Measurements from ENCODE around the gene CAPN2.

CAPN2 gene

DNA sequence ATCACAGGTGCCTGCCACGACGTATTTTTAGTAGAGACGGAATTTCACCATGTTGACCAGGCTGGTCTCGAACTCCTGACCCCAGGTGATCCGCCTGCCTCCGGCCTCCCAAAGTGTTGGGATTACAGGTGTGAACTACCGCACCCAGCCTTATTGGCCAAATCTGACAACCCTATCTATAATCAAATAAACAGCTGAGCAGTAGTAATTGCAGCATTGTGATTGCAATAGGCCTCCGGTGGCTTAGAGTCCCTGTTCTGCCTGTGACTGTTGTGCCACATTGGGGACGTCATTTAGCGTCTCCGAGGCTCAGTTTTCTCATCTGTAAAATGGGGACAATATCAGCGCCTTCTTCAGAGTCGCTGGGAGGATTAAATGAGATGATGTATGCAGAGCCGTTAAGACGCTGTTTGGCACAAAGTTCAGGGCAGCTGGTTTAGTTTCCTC, 569 bp upstream of the CAPN2 start:
- Histone ChIP-seq H3K27ac (ENCODE audit: low read depth, low read length, severe bottlenecking) (no peak overlapping the region), H3K4me3 (ENCODE audit: extremely low read depth, insufficient read depth, low read length, poor library complexity, severe bottlenecking) (peak overlapping the region; percentile 79), H3K4me1 (ENCODE audit: control insufficient read depth, insufficient read depth, low read length, poor library complexity, severe bottlenecking) (peaks cover 47% of the 10 kb centered on the region), H3K9me3 (ENCODE audit: control insufficient read depth, low read length) (no peaks in the 10 kb centered on the region), H3K36me3 (ENCODE audit: control insufficient read depth, insufficient read depth, low read length) (peaks cover 25% of the 10 kb centered on the region)
- WGBS, 2 experiments (ENCODE audit: insufficient coverage in 2 of 2) = 76 to 79% methylated on average over 9 to 12 of the region's 15 CpGs

DNA sequence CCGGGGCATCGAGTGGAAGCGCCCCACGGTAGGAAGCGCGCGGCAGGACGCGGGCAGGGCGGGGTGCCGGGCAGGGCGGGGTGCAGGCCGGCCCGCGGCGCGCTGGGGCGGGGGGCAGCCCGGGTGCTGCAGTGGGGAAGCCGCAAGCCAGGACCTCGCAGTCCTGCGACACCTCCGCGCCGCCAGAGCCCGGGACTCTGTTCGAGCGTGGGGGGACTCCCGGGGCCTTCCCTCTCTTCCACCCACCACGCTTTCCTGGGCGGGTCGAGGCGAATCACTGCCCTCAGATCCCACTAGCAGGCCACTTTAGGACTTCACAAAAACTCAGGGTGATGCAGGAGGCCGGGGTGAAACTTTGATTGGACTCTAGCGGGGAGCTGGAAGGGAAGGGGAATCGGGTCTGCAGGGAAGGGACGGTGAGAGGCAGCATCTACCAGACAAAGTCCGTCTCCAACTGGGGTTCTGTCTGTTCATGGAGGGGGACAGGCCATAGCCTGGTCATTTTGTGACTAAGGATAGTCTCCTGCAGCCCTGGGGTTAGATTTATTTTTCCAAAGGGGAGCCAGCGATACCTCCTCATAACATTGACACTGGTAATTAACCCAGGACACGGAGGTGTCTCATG, 623 bp downstream of the CAPN2 start:
- 4 to 5% methylated on average over 19 to 23 of the region's 40 CpGs for WGBS, 2 experiments (ENCODE audit: insufficient coverage in 2 of 2)
- Histone ChIP-seq H3K4me3 (ENCODE audit: extremely low read depth, insufficient read depth, low read length, poor library complexity, severe bottlenecking) (peak overlapping the region; percentile 79), H3K36me3 (ENCODE audit: control insufficient read depth, insufficient read depth, low read length) (peaks cover 37% of the 10 kb centered on the region), H3K27ac (ENCODE audit: low read depth, low read length, severe bottlenecking) (peak overlapping the region; percentile 79), H3K9me3 (ENCODE audit: control insufficient read depth, low read length) (no peaks in the 10 kb centered on the region), H3K4me1 (ENCODE audit: control insufficient read depth, insufficient read depth, low read length, poor library complexity, severe bottlenecking) (peaks cover 50% of the 10 kb centered on the region)

DNA sequence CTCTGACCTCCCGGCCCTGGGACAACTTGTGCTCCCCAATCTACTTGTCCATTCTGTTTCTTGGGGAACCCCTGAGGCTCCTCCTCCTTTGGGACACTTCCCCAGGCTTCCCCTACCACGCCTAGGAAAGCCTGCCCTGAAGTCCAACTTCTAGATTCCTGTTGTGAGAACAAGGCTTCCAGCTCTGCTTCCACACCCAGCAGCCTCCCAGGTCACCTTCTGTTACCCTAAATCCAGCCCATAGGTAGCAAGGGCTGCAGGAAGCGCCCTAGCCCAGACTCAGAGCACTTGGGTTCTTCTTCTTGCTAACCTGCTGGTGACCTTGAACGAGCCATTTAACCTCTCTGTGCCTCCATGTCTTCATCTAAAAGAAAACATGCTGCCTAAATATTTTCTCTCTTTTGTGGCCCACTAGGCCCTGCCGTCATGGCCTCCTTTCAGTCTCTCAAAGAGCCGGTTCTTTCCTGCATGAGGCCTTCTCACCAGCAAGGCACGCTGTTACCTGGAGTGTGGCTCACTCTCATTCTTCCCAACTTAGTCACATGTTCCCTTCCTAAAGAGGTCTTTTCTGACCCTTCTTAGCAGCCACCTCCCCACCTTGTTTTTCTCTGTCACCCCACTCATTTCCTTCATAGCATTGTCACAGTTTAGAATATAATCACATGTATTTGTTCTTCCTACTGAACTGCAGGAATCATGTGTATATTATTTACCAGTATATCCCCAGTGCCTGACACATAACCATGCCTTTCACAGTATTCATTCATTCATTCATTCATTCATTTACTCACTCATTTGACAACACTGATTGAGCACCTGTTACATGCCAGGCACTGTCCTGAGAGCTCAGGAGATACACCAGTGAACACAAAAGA, 1.4 kb downstream of the CAPN2 start:
- Histone ChIP-seq H3K9me3 (ENCODE audit: control insufficient read depth, low read length) (no peaks in the 10 kb centered on the region), H3K4me1 (ENCODE audit: control insufficient read depth, insufficient read depth, low read length, poor library complexity, severe bottlenecking) (peaks cover 51% of the 10 kb centered on the region), H3K4me3 (ENCODE audit: extremely low read depth, insufficient read depth, low read length, poor library complexity, severe bottlenecking) (peak overlapping the region; percentile 79), H3K36me3 (ENCODE audit: control insufficient read depth, insufficient read depth, low read length) (peaks cover 45% of the 10 kb centered on the region), H3K27ac (ENCODE audit: low read depth, low read length, severe bottlenecking) (peak overlapping the region; percentile 57)
- WGBS, 2 experiments (ENCODE audit: insufficient coverage in 2 of 2) = 53 to 65% methylated on average over 5 to 7 of the region's 7 CpGs

DNA sequence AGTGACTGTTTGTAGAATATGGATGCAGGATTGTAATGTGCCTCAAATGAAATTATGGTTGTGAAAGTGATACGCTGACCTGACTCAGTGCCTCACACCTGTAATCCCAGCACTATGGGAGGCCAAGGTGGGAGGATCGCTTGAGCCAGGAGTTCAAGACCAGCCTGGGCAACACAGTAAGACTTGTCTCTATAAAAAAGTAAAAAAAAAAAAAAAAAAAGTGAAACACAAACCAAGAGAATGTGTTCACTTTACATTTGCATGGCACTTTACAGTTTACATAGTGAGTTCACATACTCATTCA, 2.0 kb downstream of the CAPN2 start:
- no CpG with 5 or more reads among the region's 2 CpGs for WGBS, 2 experiments (ENCODE audit: insufficient coverage in 2 of 2)
- H3K4me1 ChIP-seq (ENCODE audit: control insufficient read depth, insufficient read depth, low read length, poor library complexity, severe bottlenecking) = peaks cover 54% of the 10 kb centered on the region
- peaks cover 49% of the 10 kb centered on the region for H3K36me3 ChIP-seq (ENCODE audit: control insufficient read depth, insufficient read depth, low read length)
- H3K9me3 ChIP-seq (ENCODE audit: control insufficient read depth, low read length) = no peaks in the 10 kb centered on the region
- H3K4me3 ChIP-seq (ENCODE audit: extremely low read depth, insufficient read depth, low read length, poor library complexity, severe bottlenecking) = peak overlapping the region; percentile 79
- H3K27ac ChIP-seq (ENCODE audit: low read depth, low read length, severe bottlenecking) = peak overlapping the region; percentile 87

DNA sequence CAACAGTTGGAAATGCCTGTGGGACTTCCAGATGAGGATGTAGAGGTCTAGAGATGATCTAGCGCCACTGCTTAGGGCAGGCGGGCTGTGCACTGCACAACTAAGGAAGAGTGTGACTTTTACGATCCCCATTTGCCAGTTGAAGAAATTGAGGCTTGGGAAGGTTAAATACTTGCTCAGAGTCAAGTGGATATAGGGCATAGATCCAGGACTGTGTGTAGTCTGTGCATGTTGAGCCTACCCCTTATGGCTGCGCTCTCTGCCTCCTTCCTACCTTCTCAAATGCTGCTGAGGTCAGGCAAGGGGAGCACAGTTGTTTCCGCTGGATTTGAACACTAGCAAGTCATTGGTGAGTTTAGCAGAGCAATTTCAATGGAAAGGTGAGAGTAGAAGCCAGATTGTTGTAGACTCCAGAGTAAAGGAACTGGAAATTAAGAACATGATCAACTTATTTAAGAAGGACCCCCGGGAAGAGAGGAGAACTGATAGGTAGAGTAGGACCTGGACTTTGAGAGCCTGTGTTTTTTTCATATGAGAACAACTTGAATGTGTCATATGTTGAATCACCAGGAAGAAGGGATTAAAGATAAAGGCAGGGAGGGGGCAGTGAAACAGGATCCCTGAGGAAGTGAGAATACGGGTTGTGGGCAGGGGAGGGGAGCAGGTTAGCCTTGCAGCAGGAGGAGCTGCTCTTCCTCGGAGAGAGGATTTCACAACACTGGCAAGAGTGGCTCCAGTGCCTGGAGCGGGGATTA, 2.7 kb downstream of the CAPN2 start:
- Histone ChIP-seq H3K4me1 (ENCODE audit: control insufficient read depth, insufficient read depth, low read length, poor library complexity, severe bottlenecking) (peaks cover 61% of the 10 kb centered on the region), H3K27ac (ENCODE audit: low read depth, low read length, severe bottlenecking) (peak overlapping the region; percentile 87), H3K9me3 (ENCODE audit: control insufficient read depth, low read length) (no peaks in the 10 kb centered on the region), H3K4me3 (ENCODE audit: extremely low read depth, insufficient read depth, low read length, poor library complexity, severe bottlenecking) (peak overlapping the region; percentile 79), H3K36me3 (ENCODE audit: control insufficient read depth, insufficient read depth, low read length) (peaks cover 56% of the 10 kb centered on the region)
- WGBS, 2 experiments (ENCODE audit: insufficient coverage in 2 of 2) = 61 to 64% methylated on average over 7 to 8 of the region's 9 CpGs

DNA sequence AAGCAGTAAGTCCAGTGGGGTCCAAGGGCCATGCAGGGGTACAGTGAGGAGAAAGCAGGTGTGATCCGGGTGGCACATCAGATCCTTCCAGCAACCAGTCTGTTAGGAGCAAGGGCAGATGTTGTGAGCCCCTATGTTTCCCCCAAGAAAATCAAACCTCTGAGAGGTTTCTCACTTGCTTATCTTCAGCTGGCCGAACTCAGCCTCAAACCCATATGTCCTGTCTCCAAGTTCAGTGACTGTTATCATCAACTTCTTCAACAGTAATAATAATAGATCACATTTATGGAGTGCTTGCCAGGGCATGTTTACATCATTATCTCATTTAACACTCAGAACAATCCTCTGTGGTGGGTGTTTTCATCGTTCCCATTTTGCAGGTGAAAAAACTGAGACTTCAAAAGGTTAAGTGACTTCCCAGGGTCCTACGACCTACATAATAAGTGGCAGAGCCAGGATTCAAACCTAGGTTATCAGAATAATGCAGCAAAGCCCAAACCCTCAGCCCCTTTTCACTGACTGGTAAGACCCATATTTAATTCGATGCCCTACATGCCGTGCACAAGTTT, 3.3 kb downstream of the CAPN2 start:
- H3K27ac ChIP-seq (ENCODE audit: low read depth, low read length, severe bottlenecking) = peak overlapping the region; percentile 87

DNA sequence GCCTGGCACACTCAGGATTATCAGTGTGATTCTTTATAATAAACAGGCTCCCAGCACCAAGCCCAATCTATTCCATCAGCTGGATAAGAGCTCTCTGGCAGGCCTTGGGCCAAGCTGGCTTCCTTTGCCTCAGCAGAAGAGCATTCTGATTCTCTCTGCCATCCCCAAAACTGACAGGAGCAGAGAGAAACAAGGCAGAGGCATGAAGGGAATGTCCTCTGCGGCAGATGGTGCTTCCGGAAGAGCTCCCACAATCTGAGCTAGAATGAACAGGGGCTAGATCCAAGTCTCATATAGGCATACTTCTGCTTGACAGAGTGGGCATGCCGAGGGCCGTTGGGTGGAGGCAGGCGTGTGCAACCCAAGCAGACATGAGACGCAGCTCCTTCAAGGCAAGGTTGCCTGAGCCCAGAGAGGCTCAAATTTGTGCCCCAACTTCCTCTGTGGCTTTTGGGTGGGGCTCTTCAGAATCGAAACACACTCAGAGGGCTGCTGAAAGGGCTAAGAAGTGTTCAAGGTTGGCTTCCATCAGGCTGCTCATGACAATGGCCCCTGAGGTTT, 4.0 kb downstream of the CAPN2 start:
- no peaks in the 10 kb centered on the region for H3K9me3 ChIP-seq (ENCODE audit: control insufficient read depth, low read length)
- WGBS, 2 experiments (ENCODE audit: insufficient coverage in 2 of 2) = 93 to 100% methylated on average over 6 to 7 of the region's 7 CpGs
- H3K27ac ChIP-seq (ENCODE audit: low read depth, low read length, severe bottlenecking) = peak overlapping the region; percentile 87
- H3K36me3 ChIP-seq (ENCODE audit: control insufficient read depth, insufficient read depth, low read length) = peaks cover 70% of the 10 kb centered on the region
- no peak overlapping the region for H3K4me3 ChIP-seq (ENCODE audit: extremely low read depth, insufficient read depth, low read length, poor library complexity, severe bottlenecking)
- H3K4me1 ChIP-seq (ENCODE audit: control insufficient read depth, insufficient read depth, low read length, poor library complexity, severe bottlenecking) = peaks cover 73% of the 10 kb centered on the region

More for the DNA sequence above, 3.3 kb downstream of the CAPN2 start:
- peak overlapping the region; percentile 79 for H3K4me3 ChIP-seq (ENCODE audit: extremely low read depth, insufficient read depth, low read length, poor library complexity, severe bottlenecking)
- peaks cover 67% of the 10 kb centered on the region for H3K4me1 ChIP-seq (ENCODE audit: control insufficient read depth, insufficient read depth, low read length, poor library complexity, severe bottlenecking)
- no peaks in the 10 kb centered on the region for H3K9me3 ChIP-seq (ENCODE audit: control insufficient read depth, low read length)
- peaks cover 63% of the 10 kb centered on the region for H3K36me3 ChIP-seq (ENCODE audit: control insufficient read depth, insufficient read depth, low read length)
- WGBS, 2 experiments (ENCODE audit: insufficient coverage in 2 of 2) = 72 to 79% methylated on average over 5 to 6 of the region's 6 CpGs

DNA sequence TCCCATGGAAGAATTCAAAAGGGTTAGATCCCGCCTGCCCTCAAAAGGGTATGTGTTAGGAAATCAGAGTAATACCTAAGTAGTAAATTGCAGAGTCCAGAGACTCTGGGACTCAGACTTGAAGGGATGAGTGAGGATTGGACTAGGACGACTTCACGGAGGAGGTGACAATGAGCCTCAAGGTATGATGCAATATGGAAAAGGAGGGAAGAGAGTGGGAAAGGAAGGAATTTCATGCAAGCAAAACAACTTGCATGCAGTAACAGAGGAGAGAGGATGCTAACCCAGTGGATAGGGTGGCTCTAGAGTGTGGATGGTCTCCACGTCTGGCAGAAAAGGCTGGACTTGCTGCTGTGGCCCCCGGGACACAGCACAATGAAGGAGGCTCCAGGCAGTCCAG, 4.8 kb downstream of the CAPN2 start:
- Histone ChIP-seq H3K4me1 (ENCODE audit: control insufficient read depth, insufficient read depth, low read length, poor library complexity, severe bottlenecking) (peaks cover 78% of the 10 kb centered on the region), H3K9me3 (ENCODE audit: control insufficient read depth, low read length) (no peaks in the 10 kb centered on the region), H3K36me3 (ENCODE audit: control insufficient read depth, insufficient read depth, low read length) (peaks cover 77% of the 10 kb centered on the region), H3K4me3 (ENCODE audit: extremely low read depth, insufficient read depth, low read length, poor library complexity, severe bottlenecking) (no peak overlapping the region), H3K27ac (ENCODE audit: low read depth, low read length, severe bottlenecking) (peak overlapping the region; percentile 87)
- WGBS, 2 experiments (ENCODE audit: insufficient coverage in 2 of 2) = 95 to 96% methylated on average over 5 of the region's 5 CpGs

DNA sequence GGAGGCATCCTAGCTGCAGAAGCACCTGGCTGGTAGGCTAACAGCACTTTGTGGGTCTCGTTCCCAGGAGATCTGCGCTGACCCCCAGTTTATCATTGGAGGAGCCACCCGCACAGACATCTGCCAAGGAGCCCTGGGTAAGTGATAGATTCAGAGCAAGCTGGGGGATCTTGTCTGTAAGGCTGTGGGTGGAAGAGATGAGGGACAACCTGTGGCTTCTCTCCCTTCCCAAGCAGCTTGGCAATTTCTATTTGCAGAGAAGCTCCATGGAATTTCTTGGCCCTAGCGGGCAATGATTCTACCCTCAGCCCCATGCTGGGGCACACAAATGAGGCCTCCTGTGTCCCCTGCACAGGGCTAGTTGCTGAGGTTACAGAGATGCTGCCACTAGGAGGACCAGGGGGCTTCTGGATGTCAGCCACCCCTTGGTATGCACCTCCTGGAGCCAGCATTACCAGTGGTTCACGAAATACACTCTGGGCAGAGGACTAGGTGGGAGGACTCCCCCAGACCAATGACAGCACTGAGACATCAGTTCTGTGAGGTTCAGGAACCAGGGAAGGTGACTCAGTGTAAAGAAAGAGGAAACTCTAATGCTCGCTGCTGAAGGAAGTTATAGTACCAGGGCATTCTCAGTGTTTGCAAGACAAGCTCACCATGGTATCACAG, 5.5 kb downstream of the CAPN2 start:
- 77 to 87% methylated on average over 5 to 6 of the region's 6 CpGs for WGBS, 2 experiments (ENCODE audit: insufficient coverage in 2 of 2)

DNA sequence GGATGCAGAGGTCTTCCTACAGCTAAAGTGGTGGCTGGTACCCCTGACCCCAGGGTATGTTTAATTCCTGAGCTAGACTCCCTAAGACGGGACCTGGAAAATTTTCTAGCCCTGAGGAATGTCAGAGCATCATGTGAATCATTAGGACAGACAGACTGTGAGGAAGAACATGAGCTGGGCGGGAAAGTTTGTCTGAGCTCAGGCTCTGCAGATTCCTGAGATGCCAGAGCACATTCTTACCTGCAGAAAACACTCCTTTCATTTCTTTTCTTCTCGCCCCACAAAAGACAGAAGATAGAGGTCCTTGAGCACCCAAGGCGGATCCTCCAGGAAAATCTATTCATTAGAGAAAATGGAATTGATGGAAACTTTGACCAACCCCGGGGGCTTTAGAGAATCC, 6.5 kb downstream of the CAPN2 start:
- H3K4me1 ChIP-seq (ENCODE audit: control insufficient read depth, insufficient read depth, low read length, poor library complexity, severe bottlenecking) = peaks cover 90% of the 10 kb centered on the region
- no peak overlapping the region for H3K4me3 ChIP-seq (ENCODE audit: extremely low read depth, insufficient read depth, low read length, poor library complexity, severe bottlenecking)
- no peaks in the 10 kb centered on the region for H3K9me3 ChIP-seq (ENCODE audit: control insufficient read depth, low read length)
- 46 to 51% methylated on average over 3 to 4 of the region's 5 CpGs for WGBS, 2 experiments (ENCODE audit: insufficient coverage in 2 of 2)
- H3K27ac ChIP-seq (ENCODE audit: low read depth, low read length, severe bottlenecking) = peak overlapping the region; percentile 75
- H3K36me3 ChIP-seq (ENCODE audit: control insufficient read depth, insufficient read depth, low read length) = peaks cover 92% of the 10 kb centered on the region

More for the DNA sequence above, 5.5 kb downstream of the CAPN2 start:
- Histone ChIP-seq H3K4me3 (ENCODE audit: extremely low read depth, insufficient read depth, low read length, poor library complexity, severe bottlenecking) (no peak overlapping the region), H3K4me1 (ENCODE audit: control insufficient read depth, insufficient read depth, low read length, poor library complexity, severe bottlenecking) (peaks cover 80% of the 10 kb centered on the region), H3K9me3 (ENCODE audit: control insufficient read depth, low read length) (no peaks in the 10 kb centered on the region), H3K27ac (ENCODE audit: low read depth, low read length, severe bottlenecking) (peak overlapping the region; percentile 75), H3K36me3 (ENCODE audit: control insufficient read depth, insufficient read depth, low read length) (peaks cover 84% of the 10 kb centered on the region)

Measured in mesodermal cell (in vitro differentiated cells).